Right lobe of liver (tissue), 4 donors: Measurements from ENCODE around the gene HOXA10.

Source experiments
- POLR2A ChIP-seq: fragments of 450-650 bp; IDR thresholded peaks from one replicate; pipeline ENCODE4 v1.6.1; 2017; ENCODE audit warnings: antibody characterized with exemption, mild to moderate bottlenecking
- TF ChIP-seq, protein P1 (sequence below), 4 donors: fragments of 200-600 bp in 3 of 4; fragments of 450-650 bp in 1 of 4; IDR thresholded peaks; one replicate each; pipeline versions ENCODE4 v1.5.1 to v1.8.0; 2016 to 2022; ENCODE audit warnings: antibody characterized with exemption in 4 of 4, mild to moderate bottlenecking in 2 of 4
- donor health status: DM: no; HTN: no; CAD: no.
- donor health status: DM: no; HTN: no; CAD: no.
- donor health status: DM: no; HTN: yes; CAD: no.

DNA sequence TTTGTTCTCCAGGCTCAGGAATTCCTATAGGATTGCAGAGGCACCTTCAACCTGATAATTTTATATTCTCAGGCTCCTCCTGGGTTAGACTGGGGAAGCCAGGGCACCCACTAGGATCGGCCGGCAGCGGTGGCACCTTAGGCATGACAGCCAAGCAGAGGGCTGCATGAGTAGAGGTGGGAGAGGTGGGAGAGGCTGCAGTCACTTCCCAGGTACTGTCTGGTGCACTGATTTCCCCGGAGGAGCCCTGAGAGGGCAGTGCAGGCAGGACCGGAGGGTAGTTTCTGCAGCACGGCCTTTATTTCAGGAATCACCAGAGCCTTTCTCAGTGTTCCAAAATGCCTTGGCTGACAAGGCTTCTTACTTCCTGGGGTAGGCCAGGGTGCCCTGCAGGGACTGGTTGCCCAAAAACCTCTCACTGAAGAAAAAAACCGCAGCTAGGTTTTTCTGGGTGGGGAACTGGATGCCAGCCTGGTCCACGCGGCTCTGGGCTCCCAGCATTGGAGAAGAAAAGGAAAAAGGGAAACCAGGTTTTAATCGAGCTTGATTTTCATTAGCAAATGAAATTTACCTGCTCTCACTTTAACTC lies 29.3 kb upstream of the HOXA10 start:
- TF ChIP-seq, protein P1, sequence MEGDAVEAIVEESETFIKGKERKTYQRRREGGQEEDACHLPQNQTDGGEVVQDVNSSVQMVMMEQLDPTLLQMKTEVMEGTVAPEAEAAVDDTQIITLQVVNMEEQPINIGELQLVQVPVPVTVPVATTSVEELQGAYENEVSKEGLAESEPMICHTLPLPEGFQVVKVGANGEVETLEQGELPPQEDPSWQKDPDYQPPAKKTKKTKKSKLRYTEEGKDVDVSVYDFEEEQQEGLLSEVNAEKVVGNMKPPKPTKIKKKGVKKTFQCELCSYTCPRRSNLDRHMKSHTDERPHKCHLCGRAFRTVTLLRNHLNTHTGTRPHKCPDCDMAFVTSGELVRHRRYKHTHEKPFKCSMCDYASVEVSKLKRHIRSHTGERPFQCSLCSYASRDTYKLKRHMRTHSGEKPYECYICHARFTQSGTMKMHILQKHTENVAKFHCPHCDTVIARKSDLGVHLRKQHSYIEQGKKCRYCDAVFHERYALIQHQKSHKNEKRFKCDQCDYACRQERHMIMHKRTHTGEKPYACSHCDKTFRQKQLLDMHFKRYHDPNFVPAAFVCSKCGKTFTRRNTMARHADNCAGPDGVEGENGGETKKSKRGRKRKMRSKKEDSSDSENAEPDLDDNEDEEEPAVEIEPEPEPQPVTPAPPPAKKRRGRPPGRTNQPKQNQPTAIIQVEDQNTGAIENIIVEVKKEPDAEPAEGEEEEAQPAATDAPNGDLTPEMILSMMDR (IDR thresholded peaks at IDR 0.05), result no peak
- TF ChIP-seq POLR2A, result no peak
